ENCODE data around the gene GNAQ.
A peak's percentile ranks its signal among the peaks of the same experiment; 100 is the strongest.

Gene GNAQ

DNA sequence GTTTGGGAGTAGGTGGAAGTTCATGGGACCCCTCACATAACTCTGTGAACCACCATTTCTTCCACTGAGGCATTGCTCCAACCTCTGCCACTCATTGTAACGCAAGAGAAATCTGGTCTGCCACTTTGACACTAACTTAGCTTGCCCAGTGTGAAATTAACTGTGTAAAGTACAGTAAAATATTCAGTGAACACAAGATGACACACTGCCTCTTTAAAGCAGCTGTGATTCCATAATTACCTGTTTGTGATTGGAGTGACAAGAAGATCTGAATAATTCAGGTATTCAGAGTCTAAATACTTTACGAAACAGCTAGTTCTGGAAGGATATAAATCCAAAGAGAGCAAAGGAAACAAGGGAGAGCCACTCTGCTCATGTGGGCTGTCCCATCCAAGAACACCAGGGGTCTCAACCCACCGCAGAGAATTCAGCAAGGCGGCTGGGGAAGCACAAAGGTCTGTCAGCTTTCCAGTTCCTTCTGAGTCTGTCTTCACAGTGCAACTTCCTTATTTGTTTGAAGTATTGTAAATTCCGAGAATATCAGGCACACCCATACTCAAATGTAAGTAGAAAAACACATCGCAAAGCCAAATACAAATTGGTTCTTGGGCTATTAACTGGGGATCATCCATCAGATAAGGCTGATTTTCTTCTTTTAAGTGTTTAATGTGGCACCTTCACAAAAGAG, 86.9 kb downstream of the GNAQ start:
- no peak for DNase-seq (ENCODE audit: low read depth, low spot score)

DNA sequence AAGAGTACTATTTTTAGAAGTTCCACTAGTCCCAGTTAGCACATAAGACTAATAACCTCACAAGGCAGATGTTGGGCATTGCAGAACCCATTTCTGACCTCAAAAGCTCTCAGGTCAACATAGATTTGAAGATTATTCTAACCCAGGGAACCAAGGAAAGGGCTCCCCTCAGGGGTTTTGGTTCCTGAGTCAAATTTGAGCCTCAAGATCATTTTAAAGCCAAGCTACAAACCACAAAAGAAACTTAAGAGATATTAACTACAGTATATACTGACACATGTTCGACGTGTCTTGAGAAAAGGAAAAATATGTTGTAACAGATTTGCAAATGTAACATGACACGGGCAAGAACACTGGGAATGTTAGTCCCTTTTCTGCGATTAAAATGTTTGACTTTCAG, 88.6 kb downstream of the GNAQ start:
- DNase-seq (ENCODE audit: low read depth, low spot score), result no peak

DNA sequence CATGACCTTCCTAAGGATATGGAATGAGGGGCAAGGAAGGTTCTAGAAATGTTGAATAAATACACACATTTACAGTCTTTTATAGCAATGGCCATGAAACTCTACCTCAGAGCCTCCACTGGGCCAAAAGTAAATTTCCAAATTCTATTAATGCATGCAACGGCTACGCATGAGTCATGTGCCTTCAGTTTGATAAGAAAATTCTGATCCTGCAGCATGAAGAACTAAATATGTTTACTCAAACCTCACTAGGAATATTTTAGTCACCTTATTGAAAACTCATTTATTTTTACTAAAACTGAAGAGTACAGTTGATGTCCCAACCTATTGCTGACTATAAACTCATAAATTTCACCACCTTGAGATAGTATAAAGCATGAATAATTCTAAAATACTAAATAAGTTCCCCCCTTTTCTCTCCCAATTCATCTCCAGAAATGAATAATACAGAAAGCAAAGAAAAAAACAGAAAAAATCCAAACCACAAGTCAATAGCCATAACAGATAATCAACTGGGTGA, 92.4 kb downstream of the GNAQ start:
- DNase-seq (ENCODE audit: low read depth, low spot score), result no peak

DNA sequence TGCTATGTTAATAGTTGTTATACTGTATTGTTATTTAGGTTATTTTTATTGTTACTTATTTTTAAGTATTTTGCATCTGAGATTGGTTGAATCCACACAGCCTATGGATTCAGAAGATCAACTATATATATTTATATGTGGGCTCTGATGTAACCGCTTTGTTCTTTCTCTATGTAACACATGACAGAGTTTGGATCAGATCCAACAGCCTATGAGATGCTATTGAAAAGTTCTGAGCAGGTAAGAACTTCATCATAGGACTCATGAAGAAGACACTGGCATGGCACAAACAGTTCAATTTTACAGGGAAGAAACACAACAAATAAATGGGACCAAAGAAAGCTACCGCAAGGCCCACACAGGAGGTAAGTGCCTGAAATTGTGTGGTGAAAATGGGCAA, 93.4 kb downstream of the GNAQ start:
- DNase-seq (ENCODE audit: low read depth, low spot score), result no peak

DNA sequence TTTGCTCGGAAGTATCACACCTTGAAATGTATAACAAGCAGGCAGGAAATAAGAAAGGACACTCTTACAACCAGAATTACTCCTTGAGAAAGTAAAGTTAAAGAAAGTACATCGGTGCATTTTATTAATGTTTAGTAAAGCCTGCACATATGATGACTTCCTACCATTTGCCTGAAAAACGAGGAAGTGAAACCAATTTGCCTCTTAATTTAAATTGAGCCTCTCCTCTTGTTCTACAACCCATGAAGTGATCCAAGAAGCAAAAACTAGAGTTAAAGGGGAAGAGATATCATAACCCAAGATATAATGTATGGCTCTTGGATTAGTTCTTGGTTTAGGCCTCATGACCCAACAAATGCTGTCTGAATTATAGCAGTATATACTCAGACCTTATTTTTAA, 95.6 kb downstream of the GNAQ start:
- no peak for DNase-seq (ENCODE audit: low read depth, low spot score)

DNA sequence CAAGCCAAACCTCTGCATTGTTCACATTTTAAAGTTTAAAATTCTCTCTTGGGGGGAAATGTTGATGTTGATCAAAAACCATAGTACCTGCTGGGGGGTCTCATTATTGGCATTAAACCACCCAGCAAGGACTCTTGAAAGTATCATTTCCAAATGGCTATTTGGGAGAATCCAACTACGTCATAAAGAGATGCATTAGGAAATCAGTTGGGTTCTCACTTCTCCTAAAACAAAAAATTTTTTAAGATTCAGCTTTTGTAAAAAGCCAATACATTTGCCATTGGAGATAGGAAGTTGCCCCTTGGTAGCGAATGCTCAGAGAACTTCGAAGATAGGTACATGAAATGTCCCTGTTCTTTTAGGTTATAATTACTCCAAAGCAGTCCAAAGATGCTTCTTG, 96.4 kb downstream of the GNAQ start:
- DNase-seq (ENCODE audit: low read depth, low spot score), result no peak

DNA sequence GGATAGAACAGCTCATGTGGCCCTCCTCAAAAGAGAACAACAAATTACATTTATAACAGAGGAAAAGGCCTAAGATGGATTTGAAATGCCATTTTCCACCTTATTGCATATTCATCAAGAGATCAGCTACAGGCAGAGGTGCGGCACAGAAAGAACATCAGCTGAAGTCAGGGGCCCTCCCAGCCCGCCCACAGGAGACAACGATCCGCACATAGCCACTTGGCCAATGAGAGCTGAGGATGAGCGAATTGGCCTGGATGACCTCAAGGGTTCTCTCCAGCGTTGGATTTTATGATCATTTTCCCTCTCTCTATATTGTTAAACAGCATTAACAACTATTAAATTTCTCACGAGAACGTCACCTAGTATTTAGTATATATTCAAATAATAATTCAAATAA, 97.6 kb downstream of the GNAQ start:
- no peak for DNase-seq (ENCODE audit: low read depth, low spot score)

DNA sequence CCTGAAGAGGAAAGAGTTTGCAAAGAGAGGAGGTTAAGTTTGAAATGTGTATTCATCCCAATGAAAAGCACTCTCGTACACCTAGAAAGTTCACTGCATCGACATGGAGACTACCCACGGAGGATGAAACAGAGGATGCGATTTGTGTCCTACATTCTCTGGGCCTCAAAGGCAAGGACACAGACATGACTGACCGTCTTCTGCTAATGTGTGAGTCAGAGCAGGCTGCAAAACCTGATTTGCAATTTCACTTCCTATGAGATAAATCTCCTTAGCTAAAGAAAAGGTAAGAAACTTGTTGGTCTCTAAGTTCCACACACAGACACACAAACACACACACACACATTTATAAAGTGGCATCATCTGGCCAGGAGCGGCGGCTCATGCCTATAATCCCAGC, 98.6 kb downstream of the GNAQ start:
- no peak for DNase-seq (ENCODE audit: low read depth, low spot score)

DNA sequence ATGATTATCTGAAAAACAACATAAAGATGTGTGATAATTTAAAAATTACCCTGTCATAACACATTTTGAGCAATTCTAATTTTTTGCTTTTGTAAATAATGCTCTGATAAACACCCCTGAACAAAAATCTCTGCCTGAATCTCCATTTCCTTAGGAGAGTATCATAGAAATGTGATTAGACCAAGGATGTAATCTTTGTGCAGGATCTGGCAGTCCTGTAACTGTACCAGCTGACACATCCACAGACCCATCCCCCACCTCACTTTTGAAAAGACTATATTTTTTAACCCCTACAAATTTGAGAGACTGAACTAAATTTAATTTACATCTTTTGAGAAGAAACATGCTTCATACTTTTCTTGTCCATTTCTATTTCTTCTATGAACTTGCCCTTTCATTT, 101.7 kb downstream of the GNAQ start:
- DNase-seq (ENCODE audit: low read depth, low spot score), result no peak

DNA sequence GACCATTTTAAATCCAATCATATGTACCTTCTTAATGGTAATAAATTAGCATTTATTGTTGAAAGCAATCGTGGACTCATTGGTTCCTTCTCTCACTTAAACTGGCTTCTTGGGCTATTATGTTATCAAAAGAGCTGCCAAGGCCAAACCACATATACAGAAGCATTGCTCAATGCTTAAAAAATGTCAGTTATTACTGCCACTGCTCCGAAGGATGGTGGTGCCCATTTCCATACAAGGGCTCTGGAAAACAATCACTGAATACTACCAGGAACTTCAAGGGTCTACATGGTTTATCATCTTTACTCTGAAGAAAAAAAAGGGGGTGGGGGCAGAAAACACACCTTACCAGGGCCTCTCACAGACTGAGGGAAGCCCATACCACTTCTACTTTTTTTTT, 104.3 kb downstream of the GNAQ start:
- DNase-seq (ENCODE audit: low read depth, low spot score), result no peak

DNA sequence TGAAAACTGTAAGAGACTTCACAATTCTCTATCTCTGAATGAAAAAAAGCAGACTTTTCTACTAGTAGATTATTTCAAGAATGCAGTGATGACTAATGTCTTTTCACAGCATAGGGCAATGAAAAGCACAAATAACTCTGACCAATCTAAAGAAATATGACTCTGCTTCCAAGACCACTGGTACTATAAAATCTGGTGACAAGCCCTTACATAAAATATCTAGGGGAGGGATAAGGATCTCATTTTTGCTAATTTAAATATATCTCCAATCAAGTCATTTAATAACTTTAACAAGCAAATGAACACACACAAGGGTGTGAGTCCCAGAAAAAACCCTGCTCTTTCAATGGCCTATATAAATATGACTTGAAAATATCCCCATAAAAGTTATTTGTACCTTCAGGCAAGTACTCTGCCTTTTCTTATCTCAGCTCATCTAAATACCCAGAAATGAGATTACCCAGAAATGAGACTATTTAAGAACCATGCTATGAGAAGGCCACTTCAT, 105.2 kb downstream of the GNAQ start:
- no peak for DNase-seq (ENCODE audit: low read depth, low spot score)

DNA sequence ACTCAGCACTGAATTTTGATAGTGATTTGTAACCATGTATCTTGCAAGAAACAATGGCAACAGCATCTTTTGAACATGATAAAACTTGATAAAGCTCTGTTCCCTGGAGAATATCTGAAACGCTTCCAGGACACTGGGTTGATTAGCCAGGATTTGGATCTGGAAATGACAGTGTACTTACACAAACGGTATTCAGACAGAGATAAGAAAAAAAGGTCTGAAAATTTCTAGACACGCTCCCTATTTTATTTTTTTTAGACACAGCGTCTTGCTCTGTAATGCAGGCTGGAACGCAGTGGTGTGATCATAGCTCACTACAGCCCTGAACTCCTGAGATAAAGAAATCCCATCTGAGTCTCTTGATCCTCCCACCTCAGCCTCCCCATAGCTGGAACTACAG, 109.0 kb downstream of the GNAQ start:
- no peak for DNase-seq (ENCODE audit: low read depth, low spot score)

DNA sequence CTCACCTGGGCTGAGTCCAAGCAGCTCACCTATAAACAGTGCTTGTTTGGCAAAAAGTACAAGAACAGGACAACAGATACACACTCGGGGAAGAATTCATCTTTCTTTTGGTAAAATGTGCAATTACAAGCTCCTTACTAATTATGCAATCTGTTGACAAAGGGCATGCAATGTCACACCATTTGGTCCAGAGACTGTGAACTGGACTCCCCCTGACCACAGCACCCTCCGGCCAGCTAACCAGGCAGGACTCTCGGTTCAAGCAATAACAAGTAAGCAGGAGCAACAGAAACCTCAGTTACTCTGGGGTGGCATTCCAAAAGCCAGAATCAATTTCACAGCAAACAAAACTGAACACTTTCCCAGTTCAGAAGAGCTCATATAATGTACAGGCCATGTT, 113.8 kb downstream of the GNAQ start:
- DNase-seq (ENCODE audit: low read depth, low spot score), result no peak

DNA sequence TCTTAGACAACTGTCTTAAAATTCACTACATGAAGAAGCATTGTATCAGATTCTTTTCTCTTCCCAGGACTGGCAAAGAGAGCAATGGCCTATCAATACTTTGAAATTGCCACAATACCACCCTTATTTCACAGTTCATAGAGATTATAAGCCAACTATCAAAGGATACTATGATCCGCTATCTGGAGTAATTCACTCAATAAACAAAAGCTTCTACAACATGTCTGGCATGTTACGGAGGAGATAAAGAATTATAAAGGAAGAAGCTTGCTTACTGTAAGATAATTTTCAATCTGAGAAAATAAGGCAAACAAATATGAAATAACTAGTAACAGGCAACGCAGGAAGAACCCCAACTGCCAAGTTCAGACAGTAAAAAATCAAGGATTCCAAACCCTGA, 114.8 kb downstream of the GNAQ start:
- DNase-seq (ENCODE audit: low read depth, low spot score), result no peak

DNA sequence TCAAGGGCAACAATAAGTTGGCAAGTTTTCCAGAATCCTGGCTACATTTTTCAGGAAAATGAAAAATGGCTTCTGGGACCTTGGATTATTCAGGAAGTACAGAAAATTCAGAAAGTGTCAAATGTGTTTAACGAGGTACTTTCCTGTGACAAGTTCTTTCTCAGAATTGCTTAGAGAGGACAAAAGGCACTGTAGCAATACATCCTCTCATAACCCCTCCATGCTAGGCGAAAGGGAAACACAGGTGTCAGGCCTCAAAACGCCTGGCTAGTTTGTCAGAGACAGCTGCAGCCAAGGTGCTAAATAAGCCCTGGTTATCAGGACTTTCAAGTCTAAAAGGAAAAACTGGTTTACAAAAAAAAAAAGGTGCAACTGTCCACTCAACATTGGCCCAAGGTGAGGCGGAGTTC, 115.2 kb downstream of the GNAQ start:
- DNase-seq (ENCODE audit: low read depth, low spot score), result no peak

DNA sequence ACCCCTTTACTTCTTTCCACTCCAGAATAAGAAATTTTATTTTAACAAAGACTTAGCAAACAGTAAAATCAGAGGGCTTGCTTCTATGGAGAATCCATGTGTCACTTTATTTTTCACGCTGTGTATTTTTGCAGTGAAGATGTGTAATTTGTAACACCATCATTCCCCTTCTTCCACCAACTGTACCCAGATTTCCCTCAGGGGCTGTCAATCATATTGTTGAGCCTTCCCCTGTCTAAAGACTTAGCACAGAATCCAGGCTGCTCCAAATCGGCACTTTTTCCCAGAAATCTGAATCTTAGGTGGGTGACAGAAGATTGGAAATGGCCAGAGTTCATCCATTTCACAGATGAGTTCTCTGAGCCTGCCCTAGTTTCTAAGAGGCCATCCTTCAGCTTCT, 115.9 kb downstream of the GNAQ start:
- DNase-seq (ENCODE audit: low read depth, low spot score), result no peak

DNA sequence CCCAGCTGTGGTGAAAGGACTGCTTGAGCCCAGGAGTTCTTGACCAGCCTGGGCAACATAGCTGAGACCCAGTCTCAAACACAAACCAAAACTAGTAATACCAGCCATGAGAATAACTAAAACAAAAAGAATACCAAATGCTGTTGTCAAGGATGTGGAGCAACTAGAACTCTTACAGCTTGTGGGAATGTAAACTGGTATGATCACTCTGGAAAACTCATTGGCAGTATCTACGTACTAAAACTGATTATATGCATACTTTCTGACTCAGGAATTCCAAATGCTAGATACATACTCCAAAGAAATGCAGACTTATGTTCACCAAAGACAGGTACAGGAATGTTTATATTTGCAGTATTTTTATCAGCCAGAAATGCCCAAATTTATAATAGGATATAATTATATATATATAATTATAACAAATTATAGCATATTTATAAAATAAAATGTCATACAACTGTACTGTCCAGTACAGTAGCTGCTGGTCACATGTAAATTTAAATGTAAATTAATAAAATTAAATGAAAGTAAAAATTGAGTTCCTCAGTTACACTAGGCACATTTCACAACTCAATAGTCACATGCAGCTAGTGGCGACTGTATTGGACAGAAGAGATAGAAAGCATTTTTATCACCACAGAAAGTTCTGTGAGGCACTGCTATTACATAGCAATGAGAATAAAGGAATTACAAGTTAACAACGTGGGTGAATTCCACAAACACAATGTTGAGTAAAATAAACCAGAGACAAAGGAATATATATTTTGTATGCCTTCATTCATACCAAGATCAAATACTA, 118.5 kb downstream of the GNAQ start:
- no peak for DNase-seq (ENCODE audit: low read depth, low spot score)

DNA sequence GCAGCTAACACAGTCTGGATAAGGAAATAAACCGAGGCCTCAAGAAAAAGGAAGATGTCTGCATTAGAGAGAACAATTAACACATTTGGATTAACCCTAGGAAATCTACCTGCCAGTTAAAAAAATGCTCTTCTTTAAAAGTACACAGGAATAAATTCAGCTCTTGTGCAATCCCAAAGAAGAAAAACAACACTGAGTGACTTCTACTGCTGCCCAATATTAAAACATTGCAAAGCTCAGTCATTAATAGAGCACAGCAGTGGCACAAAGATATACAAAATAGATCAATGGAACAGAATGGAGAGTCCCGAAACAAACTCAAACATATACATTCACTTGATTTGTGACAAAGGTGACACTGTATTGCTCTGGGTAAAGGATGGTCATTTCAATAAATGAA, 119.7 kb downstream of the GNAQ start:
- no peak for DNase-seq (ENCODE audit: low read depth, low spot score)

DNA sequence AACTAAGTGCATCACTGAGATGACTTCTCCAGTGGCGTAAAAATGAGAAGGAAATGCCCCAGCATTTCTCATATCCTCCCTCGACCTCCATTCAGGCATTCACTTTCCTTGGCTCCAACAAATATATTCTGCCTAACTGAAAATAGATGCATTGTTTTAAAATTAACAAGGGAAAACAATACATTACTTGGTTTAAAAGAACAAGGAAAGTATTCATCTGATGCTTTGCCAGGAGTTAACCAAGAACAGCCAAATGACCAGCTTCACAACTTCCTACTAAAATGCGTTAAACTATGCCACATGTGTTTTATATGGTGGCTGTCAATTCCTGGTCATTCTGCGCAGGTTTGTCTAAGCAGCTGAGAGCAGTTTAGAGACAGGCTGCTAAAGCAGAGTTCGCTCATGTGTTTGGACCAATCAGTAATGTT, 121.4 kb downstream of the GNAQ start:
- no peak for DNase-seq (ENCODE audit: low read depth, low spot score)

DNA sequence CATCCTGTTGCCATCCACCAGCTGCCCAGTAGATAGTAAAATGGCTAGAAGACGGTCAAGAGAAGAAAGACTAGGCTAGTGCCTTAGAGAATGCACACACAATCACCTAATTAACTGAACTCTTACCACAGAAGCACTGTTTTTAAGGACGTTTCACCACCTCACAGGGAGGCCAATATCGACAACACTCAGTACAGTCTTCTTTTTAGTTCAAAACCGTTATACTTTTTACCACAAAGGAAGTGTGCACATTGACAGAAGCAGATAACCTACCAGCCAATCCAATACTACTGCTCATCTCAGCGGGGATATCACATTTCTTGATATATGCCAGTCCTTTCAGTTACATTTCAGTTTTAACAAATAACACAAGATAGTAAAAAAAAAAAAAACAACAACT, 122.3 kb downstream of the GNAQ start:
- DNase-seq (ENCODE audit: low read depth, low spot score), result peak; percentile 2

DNA sequence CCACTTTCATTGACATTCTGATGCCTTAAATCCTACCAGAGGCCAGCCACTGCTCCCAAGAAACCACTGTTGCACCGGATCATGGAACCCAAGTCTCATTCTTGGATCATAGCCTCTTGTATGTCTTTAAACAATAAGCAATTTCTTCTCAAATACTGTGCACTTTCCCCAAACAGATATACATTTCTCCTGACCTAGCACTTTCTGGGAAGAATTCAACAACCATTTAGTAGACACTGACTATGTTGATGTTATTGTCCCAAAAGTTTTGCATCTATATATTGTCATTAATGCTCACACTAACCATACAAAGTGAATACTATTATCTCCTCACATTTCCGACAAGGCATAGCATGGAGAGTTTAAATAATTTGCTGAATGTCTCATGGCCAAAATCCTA, 123.3 kb downstream of the GNAQ start:
- no peak for DNase-seq (ENCODE audit: low read depth, low spot score)

DNA sequence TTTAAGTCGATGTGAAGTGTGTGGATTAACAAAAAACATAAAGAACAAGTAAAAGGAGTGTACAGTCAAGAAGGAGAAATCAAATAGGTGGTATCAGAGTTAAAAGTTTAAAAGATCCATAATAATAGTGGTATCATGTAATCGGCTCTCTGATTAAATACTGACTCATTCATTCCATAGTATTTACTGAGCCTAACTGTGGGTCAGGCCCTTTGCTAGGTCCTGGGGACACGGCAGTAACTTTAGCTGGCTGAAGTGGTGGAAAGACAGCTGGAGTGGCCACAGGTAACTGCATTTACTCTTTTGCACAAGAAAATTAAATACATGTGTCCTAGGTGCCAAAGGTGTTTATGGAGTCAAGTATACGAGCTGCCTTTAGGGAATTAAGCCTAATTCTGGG, 124.0 kb downstream of the GNAQ start:
- DNase-seq (ENCODE audit: low read depth, low spot score), result no peak

DNA sequence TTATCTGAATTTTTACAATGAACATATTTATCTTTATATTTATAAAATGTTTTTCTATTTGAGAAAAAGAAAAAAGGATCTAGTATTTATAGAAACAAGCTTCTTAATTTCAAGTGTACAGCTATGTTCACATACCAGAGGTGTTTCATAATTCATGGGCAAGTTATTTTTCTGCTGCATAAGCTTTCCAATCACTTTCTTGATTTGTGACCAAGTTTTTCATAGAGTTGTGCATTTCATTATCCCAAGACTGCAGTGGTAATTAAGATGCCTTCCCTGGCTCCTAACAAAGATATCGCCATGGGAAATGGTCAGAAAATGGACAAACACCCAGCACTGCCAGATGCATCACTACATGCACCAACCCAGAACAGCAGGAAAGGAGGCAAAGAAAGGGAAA, 124.6 kb downstream of the GNAQ start:
- no peak for DNase-seq (ENCODE audit: low read depth, low spot score)
